ENCODE data around the gene GRM4. TPM values are rescaled to one million over a fixed set of nuclear protein-coding genes. Genes with fewer than 3 reads are reported as not detected.

Gene GRM4
- total RNA-seq, 2 donors from 2014 or later = not detected

DNA sequence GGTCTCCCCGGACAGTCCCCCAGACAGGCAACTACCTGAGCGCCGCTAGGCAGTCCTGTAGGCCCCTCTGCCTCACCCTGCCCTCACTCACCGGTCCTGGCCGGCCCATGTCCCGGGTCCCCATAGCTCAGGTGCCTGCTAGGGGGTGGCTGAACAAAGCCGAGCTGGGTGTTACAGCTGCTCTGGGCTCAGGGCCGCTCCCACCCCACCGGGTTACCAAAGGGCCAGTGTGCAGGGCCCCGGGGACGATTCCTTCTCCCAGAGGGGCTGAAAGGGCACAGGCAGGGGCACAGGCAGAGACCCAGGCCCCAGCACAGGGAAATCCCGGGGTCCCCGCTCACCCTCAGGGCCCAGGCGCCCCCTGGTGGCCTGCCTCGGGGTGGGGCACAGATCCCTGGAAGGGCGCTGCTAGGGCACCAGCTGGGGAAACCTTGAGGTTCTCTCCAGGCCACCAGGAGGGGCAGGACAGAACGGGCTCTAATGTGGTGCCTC, 118.4 kb downstream of the GRM4 start:
- Histone ChIP-seq H3K9me3 (no peaks in the 10 kb centered on the region), H3K27ac (no peak overlapping the region), H3K36me3 (no peaks in the 10 kb centered on the region), H3K4me3 (no peak overlapping the region), H3K27me3 (replicated peaks; ENCODE audit: insufficient read depth) (no peaks in the 10 kb centered on the region), H3K4me1 (ENCODE audit: control insufficient read depth in 1 of 2, low read depth in 2 of 2) (no peaks in the 10 kb centered on the region)
- DNase-seq (ENCODE audit: low spot score) (no peak), ATAC-seq (ENCODE audit: insufficient number of reproducible peaks, low FRiP score, low read depth) (no peak)
- TF ChIP-seq, protein P1, sequence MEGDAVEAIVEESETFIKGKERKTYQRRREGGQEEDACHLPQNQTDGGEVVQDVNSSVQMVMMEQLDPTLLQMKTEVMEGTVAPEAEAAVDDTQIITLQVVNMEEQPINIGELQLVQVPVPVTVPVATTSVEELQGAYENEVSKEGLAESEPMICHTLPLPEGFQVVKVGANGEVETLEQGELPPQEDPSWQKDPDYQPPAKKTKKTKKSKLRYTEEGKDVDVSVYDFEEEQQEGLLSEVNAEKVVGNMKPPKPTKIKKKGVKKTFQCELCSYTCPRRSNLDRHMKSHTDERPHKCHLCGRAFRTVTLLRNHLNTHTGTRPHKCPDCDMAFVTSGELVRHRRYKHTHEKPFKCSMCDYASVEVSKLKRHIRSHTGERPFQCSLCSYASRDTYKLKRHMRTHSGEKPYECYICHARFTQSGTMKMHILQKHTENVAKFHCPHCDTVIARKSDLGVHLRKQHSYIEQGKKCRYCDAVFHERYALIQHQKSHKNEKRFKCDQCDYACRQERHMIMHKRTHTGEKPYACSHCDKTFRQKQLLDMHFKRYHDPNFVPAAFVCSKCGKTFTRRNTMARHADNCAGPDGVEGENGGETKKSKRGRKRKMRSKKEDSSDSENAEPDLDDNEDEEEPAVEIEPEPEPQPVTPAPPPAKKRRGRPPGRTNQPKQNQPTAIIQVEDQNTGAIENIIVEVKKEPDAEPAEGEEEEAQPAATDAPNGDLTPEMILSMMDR (IDR thresholded peaks at IDR 0.05) = peak; percentile 56

DNA sequence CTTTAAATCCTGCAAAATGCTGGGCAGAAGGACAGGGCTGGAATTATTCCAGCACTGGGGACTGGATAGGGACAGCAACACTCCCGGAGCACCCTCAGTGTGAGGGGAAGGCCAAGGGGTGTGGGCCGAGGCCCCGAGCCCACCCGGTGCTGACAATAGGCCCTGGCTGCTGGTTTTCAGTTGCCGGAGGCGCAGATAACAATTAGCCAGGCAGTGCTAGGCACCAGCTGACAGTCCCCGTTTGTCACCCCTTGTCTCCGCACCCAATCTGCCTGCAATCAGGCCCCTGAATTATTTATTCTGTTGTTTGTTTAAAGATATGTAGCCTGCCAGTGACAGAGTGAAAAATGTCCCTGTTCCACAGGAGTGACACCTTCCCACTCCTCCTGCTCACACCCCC, 120.0 kb downstream of the GRM4 start:
- Histone ChIP-seq H3K36me3 (no peaks in the 10 kb centered on the region), H3K9me3 (no peaks in the 10 kb centered on the region), H3K4me1 (ENCODE audit: control insufficient read depth in 1 of 2, low read depth in 2 of 2) (no peaks in the 10 kb centered on the region), H3K4me3 (no peak overlapping the region), H3K27ac (no peak overlapping the region), H3K27me3 (replicated peaks; ENCODE audit: insufficient read depth) (no peaks in the 10 kb centered on the region)
- TF ChIP-seq, protein P1 (IDR thresholded peaks at IDR 0.05) = no peak
- DNase-seq (ENCODE audit: low spot score) = no peak
- no peak for ATAC-seq (ENCODE audit: insufficient number of reproducible peaks, low FRiP score, low read depth)

DNA sequence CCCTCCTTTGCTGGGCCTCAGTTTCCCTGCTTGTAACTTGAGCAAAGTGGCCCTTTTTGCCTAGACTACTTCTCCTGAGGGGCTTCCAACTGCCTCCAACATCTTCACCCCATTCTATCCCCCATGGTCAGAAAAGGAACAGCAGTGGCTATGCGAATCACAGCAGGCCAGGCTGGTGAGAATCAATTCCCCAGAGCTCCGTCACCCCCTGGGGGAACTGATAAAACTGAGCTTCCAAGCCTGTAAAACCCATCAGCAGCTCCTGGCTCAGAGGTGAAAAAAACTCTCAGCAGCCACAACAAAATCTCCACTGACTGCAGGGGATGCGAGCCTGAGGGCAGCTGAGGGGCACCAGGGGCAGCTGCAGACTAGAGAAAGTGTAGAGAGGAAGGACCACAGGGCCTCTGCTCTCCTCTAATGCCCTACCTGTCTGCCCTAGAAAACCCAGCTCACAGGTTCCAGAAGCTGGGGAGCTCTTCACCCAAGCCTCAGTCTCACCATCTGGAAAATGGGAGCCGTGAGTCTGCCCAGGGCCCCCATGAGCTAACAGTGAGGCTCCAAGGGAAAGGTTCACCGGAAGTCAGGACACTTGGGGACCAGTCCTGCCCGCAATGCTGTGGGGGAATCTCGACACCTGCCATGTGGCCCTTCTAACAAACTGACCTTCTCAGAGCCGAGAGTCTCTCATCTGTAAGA, 120.6 kb downstream of the GRM4 start:
- Histone ChIP-seq H3K27ac (no peak overlapping the region), H3K4me3 (no peak overlapping the region), H3K4me1 (ENCODE audit: control insufficient read depth in 1 of 2, low read depth in 2 of 2) (no peaks in the 10 kb centered on the region), H3K27me3 (replicated peaks; ENCODE audit: insufficient read depth) (no peaks in the 10 kb centered on the region), H3K36me3 (no peaks in the 10 kb centered on the region), H3K9me3 (no peaks in the 10 kb centered on the region)
- ATAC-seq (ENCODE audit: insufficient number of reproducible peaks, low FRiP score, low read depth) (no peak), DNase-seq (ENCODE audit: low spot score) (no peak)
- TF ChIP-seq, protein P1 (IDR thresholded peaks at IDR 0.05) = no peak

DNA sequence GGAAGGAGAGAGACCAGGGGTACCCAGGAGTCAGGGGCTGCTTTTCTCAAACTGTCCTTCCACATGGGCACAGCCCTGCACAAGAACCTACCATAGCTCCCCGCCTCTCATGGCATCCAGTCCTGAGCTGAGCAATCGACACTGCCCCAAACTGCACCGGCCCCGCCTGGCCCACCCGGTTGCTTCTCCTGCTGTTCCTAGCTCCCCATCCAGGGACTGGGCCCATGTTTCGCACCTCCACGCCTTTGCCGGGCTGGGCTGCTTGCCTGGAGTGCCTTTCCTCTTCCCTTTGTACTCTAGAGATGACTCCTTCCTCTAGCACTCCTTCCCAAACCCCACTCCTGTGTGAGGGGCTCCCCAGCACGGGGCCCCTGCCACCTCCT, 123.0 kb downstream of the GRM4 start:
- DNase-seq (ENCODE audit: low spot score) (no peak), ATAC-seq (ENCODE audit: insufficient number of reproducible peaks, low FRiP score, low read depth) (no peak)
- Histone ChIP-seq H3K36me3 (no peaks in the 10 kb centered on the region), H3K4me3 (no peak overlapping the region), H3K27ac (no peak overlapping the region), H3K4me1 (ENCODE audit: control insufficient read depth in 1 of 2, low read depth in 2 of 2) (no peaks in the 10 kb centered on the region), H3K27me3 (replicated peaks; ENCODE audit: insufficient read depth) (no peaks in the 10 kb centered on the region), H3K9me3 (no peaks in the 10 kb centered on the region)
- TF ChIP-seq, protein P1 (IDR thresholded peaks at IDR 0.05) = no peak

DNA sequence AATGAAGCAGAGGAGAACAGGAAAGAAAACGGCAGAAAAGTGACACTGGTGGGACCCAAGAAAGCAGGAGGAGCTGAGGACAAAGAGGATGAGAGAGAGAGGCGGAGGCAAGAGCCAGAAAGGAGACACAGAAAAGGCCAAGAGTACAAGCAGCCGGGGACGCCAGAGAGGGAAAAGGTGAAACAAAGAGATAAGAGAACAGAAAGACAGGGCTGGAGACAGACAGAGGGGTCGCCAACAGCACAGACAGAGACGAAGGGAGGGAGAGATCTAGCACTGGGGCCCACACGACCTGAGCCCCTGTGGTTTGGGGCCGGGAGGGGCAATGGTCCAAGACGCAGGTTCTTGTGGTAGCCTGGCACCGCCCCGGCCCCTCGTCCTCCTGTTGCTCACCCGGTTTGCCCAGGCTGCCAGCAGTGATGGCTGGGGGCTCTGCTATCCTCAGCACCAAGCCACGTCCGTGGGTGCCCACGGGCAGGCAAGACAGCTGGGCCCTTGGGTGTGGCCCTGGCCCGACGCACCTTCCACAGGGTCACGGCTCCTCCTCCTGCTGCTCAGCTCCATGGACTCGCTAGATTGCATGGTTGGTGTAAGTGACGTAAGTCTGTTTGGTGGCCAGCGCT, 123.5 kb downstream of the GRM4 start:
- no peaks in the 10 kb centered on the region for H3K9me3 ChIP-seq

More for the DNA sequence above, 123.5 kb downstream of the GRM4 start:
- H3K27me3 ChIP-seq (replicated peaks; ENCODE audit: insufficient read depth) = no peaks in the 10 kb centered on the region
- H3K4me3 ChIP-seq = no peak overlapping the region
- DNase-seq (ENCODE audit: low spot score) (no peak), ATAC-seq (ENCODE audit: insufficient number of reproducible peaks, low FRiP score, low read depth) (no peak)
- no peaks in the 10 kb centered on the region for H3K36me3 ChIP-seq
- TF ChIP-seq, protein P1 (IDR thresholded peaks at IDR 0.05) = no peak
- H3K27ac ChIP-seq = no peak overlapping the region
- no peaks in the 10 kb centered on the region for H3K4me1 ChIP-seq (ENCODE audit: control insufficient read depth in 1 of 2, low read depth in 2 of 2)

Data from thoracic aorta (tissue), 2 donors.